Parathyroid adenoma (tissue), 2 donors: ENCODE results near the gene IQGAP3.

Experiments
- H2AFZ ChIP-seq: fragments of 300-600 bp; sonication (generic); one replicate; pipeline ENCODE4 v1.7.0; 2017; ENCODE audit warnings: antibody characterized with exemption, mild to moderate bottlenecking
- H3K27ac ChIP-seq: fragments of 300-600 bp; sonication (generic); one replicate; pipeline ENCODE4 v1.7.0; 2017
- H3K27me3 ChIP-seq: fragments of 300-600 bp; sonication (generic); one replicate; pipeline ENCODE4 v1.7.0; 2017; ENCODE audit warnings: low read length; ENCODE audit not compliant: control insufficient read depth, insufficient read depth
- H3K36me3 ChIP-seq: fragments of 300-600 bp; sonication (generic); one replicate; pipeline ENCODE4 v1.7.0; 2017; ENCODE audit warnings: low read length; ENCODE audit not compliant: control insufficient read depth, insufficient read depth
- H3K4me1 ChIP-seq: fragments of 300-600 bp; sonication (generic); one replicate; pipeline ENCODE4 v1.7.0; 2017; ENCODE audit warnings: control low read depth
- H3K4me2 ChIP-seq: fragments of 300-600 bp; sonication (generic); one replicate; pipeline ENCODE4 v1.7.0; 2017; ENCODE audit warnings: low read length
- H3K4me3 ChIP-seq: fragments of 300-600 bp; sonication (generic); one replicate; pipeline ENCODE4 v1.7.0; 2017; ENCODE audit warnings: low read depth, low read length
- H3K79me2 ChIP-seq: fragments of 300-600 bp; sonication (generic); one replicate; pipeline ENCODE4 v1.7.0; 2017; ENCODE audit warnings: control low read depth
- H3K9ac ChIP-seq: fragments of 300-600 bp; sonication (generic); one replicate; pipeline ENCODE4 v1.7.0; 2017; ENCODE audit warnings: mild to moderate bottlenecking
- H3K9me3 ChIP-seq: fragments of 300-600 bp; sonication (generic); one replicate; pipeline ENCODE4 v1.7.0; 2017; ENCODE audit warnings: low read length; ENCODE audit not compliant: control insufficient read depth
- TF ChIP-seq, protein P1 (sequence below): fragments of 300-600 bp; sonication (generic); IDR thresholded peaks from one replicate; pipeline ENCODE4 v1.7.0; 2017; ENCODE audit warnings: antibody characterized with exemption, mild to moderate bottlenecking
- donor health status: primary hyperparathyroidism.

IQGAP3 gene

DNA sequence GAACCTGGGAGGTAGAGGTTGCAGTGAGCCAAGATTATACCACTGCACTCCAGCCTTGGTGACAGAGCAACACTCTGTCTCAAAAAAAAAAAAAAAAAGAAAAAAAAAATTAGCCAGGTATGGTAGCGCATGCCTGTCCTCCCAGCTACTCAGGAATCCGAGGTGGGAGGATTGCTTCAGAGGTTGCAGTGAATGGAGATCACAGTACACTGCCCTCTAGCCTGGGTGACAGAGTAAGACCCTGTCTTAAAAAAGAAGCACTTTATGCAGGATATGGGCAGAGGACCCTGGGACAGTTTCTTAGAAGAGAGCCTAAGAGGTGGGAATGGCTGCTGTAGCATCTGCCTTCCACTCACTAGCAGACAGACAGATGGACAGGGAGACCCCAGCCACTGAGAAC, 23.0 kb downstream of the IQGAP3 start:
- Histone ChIP-seq H3K36me3 (no peaks in the 10 kb centered on the region), H3K4me1 (no peaks in the 10 kb centered on the region), H3K4me3 (no peak overlapping the region), H3K27me3 (no peaks in the 10 kb centered on the region), H3K9me3 (no peaks in the 10 kb centered on the region), H3K79me2 (no peaks in the 10 kb centered on the region), H3K9ac (no peak overlapping the region), H2AFZ (no peak overlapping the region), H3K27ac (no peak overlapping the region), H3K4me2 (no peak overlapping the region)
- TF ChIP-seq, protein P1, sequence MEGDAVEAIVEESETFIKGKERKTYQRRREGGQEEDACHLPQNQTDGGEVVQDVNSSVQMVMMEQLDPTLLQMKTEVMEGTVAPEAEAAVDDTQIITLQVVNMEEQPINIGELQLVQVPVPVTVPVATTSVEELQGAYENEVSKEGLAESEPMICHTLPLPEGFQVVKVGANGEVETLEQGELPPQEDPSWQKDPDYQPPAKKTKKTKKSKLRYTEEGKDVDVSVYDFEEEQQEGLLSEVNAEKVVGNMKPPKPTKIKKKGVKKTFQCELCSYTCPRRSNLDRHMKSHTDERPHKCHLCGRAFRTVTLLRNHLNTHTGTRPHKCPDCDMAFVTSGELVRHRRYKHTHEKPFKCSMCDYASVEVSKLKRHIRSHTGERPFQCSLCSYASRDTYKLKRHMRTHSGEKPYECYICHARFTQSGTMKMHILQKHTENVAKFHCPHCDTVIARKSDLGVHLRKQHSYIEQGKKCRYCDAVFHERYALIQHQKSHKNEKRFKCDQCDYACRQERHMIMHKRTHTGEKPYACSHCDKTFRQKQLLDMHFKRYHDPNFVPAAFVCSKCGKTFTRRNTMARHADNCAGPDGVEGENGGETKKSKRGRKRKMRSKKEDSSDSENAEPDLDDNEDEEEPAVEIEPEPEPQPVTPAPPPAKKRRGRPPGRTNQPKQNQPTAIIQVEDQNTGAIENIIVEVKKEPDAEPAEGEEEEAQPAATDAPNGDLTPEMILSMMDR = no peak

DNA sequence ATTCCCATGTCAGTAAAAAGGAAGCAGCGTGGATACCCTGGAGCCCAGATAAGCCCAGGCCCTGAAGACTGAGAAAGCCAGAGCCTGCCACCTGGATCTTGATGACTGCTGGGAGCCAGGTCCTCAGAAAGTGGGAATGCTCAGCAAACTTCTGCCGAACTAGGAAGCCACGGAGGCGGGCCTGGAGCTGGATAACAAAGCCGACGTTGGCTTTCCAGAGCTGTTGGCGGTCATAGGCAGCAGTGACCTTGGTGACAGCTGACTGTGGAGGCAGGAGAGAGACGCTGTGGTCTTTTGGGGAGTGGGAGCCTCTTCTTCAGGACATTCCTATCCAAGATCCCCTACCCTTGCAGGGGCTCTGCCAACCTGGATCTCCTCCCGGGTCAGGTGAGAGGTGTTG, 24.4 kb downstream of the IQGAP3 start:
- no peak overlapping the region for H2AFZ ChIP-seq
- peaks cover 2% of the 10 kb centered on the region for H3K4me1 ChIP-seq
- H3K27me3 ChIP-seq = no peaks in the 10 kb centered on the region
- H3K9me3 ChIP-seq = no peaks in the 10 kb centered on the region
- H3K79me2 ChIP-seq = no peaks in the 10 kb centered on the region
- H3K4me3 ChIP-seq = no peak overlapping the region
- no peak overlapping the region for H3K9ac ChIP-seq
- H3K4me2 ChIP-seq = no peak overlapping the region
- no peaks in the 10 kb centered on the region for H3K36me3 ChIP-seq
- TF ChIP-seq, protein P1 = no peak
- no peak overlapping the region for H3K27ac ChIP-seq

DNA sequence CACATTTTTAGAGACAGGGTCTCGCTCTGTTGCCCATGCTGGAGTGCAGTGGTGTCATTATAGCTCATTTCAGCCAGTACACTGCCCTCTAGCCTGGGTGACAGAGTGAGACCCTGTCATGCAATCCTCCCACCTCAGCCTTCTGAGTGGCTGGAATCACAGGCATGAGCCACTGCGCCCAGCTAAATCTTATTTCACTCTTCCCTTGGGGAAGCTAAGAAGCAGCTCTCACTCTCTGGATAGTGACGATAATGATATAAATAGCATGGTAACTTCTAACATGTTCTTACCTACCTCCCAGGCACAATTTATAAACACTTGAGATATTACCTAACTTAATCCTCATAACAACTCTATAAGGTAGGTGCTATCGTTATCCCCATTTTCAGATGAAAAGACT, 24.9 kb downstream of the IQGAP3 start:
- H3K27ac ChIP-seq = no peak overlapping the region
- H3K4me3 ChIP-seq = no peak overlapping the region
- H3K36me3 ChIP-seq = no peaks in the 10 kb centered on the region
- H3K9me3 ChIP-seq = no peaks in the 10 kb centered on the region
- peaks cover 2% of the 10 kb centered on the region for H3K4me1 ChIP-seq
- H3K79me2 ChIP-seq = no peaks in the 10 kb centered on the region
- H3K4me2 ChIP-seq = no peak overlapping the region
- no peak overlapping the region for H2AFZ ChIP-seq
- TF ChIP-seq, protein P1 = no peak
- no peak overlapping the region for H3K9ac ChIP-seq
- no peaks in the 10 kb centered on the region for H3K27me3 ChIP-seq

DNA sequence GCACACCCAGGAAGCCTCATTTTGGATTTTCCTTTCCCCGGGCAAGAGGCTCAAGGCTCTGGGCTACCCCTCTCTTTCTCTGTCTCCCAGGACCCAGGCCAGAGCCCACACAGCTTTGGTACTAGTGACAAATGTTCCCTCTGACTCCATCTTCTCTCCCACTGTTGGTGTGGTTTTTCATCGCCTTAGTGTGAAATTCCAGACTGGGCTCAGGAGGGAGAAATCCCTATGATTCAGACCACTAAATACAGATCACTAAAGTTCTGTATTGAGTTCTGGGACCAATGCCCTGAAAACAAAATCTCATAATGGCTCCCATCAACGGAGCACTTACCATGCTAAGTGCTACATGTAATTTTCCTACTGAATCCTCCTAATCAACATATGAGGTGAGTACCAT, 26.1 kb downstream of the IQGAP3 start:
- Histone ChIP-seq H3K27me3 (no peaks in the 10 kb centered on the region), H3K4me1 (peaks cover 2% of the 10 kb centered on the region), H2AFZ (no peak overlapping the region), H3K9ac (no peak overlapping the region), H3K9me3 (no peaks in the 10 kb centered on the region), H3K4me2 (no peak overlapping the region), H3K4me3 (no peak overlapping the region), H3K36me3 (no peaks in the 10 kb centered on the region), H3K27ac (no peak overlapping the region), H3K79me2 (no peaks in the 10 kb centered on the region)
- TF ChIP-seq, protein P1 = no peak

DNA sequence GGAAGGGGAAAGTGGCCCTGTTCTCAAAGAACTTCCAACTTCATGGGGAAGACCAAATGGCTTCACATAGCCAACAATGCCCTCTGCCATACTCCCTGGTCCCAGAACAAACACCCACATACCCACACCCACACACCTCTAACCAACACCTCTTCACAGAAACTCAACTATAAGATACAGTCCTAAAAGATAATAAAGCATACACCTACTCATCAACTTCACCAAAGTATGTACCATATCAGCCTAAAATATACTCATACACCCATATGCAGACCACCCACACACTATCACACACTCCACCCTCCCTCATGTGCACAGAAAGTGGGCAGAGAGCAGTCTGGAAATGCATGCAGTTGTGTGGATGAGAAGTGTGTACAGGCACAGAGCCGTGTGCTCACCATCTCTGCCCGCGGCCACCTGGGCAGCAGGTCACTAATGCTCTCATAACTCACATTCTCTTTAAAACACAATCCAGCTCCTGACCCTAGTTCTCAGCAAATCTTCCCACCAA, 27.7 kb downstream of the IQGAP3 start:
- no peak overlapping the region for H3K4me2 ChIP-seq
- TF ChIP-seq, protein P1 = no peak
- no peak overlapping the region for H3K27ac ChIP-seq

More for the DNA sequence above, 27.7 kb downstream of the IQGAP3 start:
- no peaks in the 10 kb centered on the region for H3K9me3 ChIP-seq
- H3K4me1 ChIP-seq = peaks cover 2% of the 10 kb centered on the region
- H3K79me2 ChIP-seq = no peaks in the 10 kb centered on the region
- H3K4me3 ChIP-seq = no peak overlapping the region
- H3K36me3 ChIP-seq = no peaks in the 10 kb centered on the region
- no peak overlapping the region for H2AFZ ChIP-seq
- no peaks in the 10 kb centered on the region for H3K27me3 ChIP-seq
- H3K9ac ChIP-seq = no peak overlapping the region
